ENCODE measurements around the gene RFX2. TPM values are rescaled to one million over a fixed set of nuclear protein-coding genes. Genes with fewer than 3 reads are reported as not detected.
"Not testable (repeated sequence)": the region's sequence is repeated elsewhere in the genome, so short reads cannot be mapped to it uniquely, and the experiment has no call there.

RFX2 gene
- total RNA-seq, 1 donor from 2014 or later, result 2.4 TPM

DNA sequence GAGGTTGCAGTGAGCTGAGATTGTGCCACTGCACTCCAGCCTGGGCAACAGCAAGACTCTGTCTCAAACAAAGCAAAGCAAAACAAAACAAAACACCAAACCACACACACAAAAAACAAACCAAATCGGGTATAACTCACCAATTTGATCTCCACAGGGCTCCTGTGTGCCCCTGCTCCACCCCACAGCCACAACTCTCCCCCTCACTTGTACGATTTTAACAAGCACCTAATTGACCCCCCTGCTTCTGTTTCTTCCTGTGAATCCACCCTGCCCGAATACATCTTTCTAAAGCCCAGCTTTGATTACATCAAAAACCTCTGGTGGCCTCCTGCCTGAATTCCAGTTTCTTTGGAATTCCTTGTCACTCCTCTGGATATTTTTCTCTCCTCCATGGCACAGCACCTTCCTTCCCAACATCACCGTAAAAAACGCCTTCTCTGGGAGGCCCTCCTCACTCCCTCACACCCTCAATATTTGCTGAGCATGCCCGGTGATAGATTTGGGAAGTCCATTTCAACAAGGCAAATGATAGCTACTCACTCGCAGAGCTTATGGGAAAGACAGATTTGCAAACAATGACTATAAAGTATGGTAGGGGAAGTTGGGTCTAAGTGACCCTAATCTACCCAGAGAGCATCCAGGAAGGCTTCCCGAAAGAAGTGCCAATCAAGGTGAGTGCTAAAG lies 120.8 kb downstream of the RFX2 start:
- Histone ChIP-seq H3K36me3 (ENCODE audit: control insufficient read depth, insufficient read depth, low read length) (no peaks in the 10 kb centered on the region), H3K27me3 (ENCODE audit: control insufficient read depth, insufficient read depth, low read length) (no peaks in the 10 kb centered on the region), H3K4me3 (ENCODE audit: low read depth, low read length) (no peak overlapping the region)
- DNase-seq (ENCODE audit: low read depth) (no peak), FAIRE-seq (no peak)
- no peak for TF ChIP-seq CTCF (IDR thresholded peaks at IDR 0.05; ENCODE audit: insufficient read depth, low read length, severe bottlenecking)

DNA sequence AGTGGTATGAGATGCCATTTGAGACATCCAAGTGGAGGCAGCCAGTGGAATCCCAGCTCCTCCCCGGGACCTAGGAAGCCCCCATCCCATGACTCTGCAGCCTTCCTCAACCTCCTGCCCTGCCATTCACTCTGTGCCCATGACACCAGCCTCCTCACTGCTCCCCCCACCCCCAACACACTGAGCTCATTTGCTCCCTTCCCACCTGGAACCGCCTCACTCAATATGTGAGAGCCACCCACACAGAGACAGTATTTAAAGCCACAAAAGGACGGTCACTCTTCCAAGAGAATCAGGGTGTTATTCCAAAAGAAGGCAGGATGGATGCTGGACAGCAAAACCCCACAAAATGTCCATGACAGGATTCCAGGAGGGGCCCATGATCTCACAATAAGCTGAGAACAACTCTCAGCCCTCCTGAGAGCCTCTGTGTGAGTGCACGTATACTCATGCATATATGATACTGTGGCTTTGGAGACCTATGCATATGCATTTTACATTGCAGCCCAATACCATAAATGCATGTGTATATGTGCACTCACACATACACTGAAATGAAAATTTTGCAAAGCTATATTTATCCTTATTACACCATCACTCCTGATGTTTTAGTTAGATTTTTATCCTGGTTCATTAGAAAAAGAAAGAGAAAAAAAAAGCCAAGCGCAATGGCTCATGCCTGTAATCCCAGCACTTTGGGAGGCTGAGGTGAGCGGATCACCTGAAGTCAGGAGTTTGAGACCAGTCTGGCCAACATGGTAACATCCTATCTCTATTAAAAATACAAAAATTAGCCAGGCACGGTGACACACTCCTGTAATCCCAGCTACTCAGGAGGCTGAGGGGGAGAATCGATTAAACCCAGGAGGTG lies 121.5 kb downstream of the RFX2 start:
- no peak for FAIRE-seq
- no peak for DNase-seq (ENCODE audit: low read depth)
- no peak for TF ChIP-seq CTCF (IDR thresholded peaks at IDR 0.05; ENCODE audit: insufficient read depth, low read length, severe bottlenecking)
- Histone ChIP-seq H3K36me3 (ENCODE audit: control insufficient read depth, insufficient read depth, low read length) (no peaks in the 10 kb centered on the region), H3K4me3 (ENCODE audit: low read depth, low read length) (no peak overlapping the region), H3K27me3 (ENCODE audit: control insufficient read depth, insufficient read depth, low read length) (no peaks in the 10 kb centered on the region)

- DNase-seq (ENCODE audit: low read depth) (peak; percentile 70), FAIRE-seq (peak; percentile 64)
- Histone ChIP-seq H3K36me3 (ENCODE audit: control insufficient read depth, insufficient read depth, low read length) (no peaks in the 10 kb centered on the region), H3K4me3 (ENCODE audit: low read depth, low read length) (no peak overlapping the region), H3K27me3 (ENCODE audit: control insufficient read depth, insufficient read depth, low read length) (no peaks in the 10 kb centered on the region)
- TF ChIP-seq CTCF (IDR thresholded peaks at IDR 0.05; ENCODE audit: insufficient read depth, low read length, severe bottlenecking), result peak; percentile 89
Measured at GRCh38 chr19:5987077-5987818, 123.1 kb downstream of the RFX2 start.

DNA sequence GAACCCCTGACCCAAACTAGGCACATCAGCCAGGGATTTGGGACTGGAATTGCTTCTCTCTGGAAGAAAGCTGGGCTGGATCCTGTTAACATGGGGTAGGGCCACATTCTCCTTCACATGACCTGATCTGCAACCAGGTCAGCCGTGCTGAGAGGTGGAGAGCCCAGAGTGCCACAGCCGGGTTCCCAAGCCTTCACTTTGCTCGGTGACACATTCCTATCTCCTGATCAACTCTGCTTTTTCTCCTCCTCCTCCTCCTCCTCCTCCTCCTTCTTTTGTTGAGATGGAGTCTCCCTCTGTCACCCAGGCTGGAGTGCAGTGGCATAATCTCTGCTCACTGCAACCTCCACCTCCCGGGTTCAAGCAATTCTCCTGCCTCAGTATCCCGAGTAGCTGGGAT lies 124.5 kb downstream of the RFX2 start:
- not testable (repeated sequence) for H3K27me3 ChIP-seq (ENCODE audit: control insufficient read depth, insufficient read depth, low read length); H3K4me3 ChIP-seq (ENCODE audit: low read depth, low read length); DNase-seq (ENCODE audit: low read depth); FAIRE-seq; H3K36me3 ChIP-seq (ENCODE audit: control insufficient read depth, insufficient read depth, low read length)

GRCh38 chr19:5985098-5985783 lies 125.1 kb downstream of the RFX2 start:
- Histone ChIP-seq H3K36me3 (ENCODE audit: control insufficient read depth, insufficient read depth, low read length) (no peaks in the 10 kb centered on the region), H3K4me3 (ENCODE audit: low read depth, low read length) (no peak overlapping the region), H3K27me3 (ENCODE audit: control insufficient read depth, insufficient read depth, low read length) (no peaks in the 10 kb centered on the region)
- no peak for FAIRE-seq
- no peak for TF ChIP-seq CTCF (IDR thresholded peaks at IDR 0.05; ENCODE audit: insufficient read depth, low read length, severe bottlenecking)
- DNase-seq (ENCODE audit: low read depth), result peak; percentile 49

Measured in bronchial epithelial cell (primary cell).